Effector memory CD8-positive, alpha-beta T cell (primary cell): ENCODE results near the gene MLLT10.
"Not testable (repeated sequence)": the region's sequence is repeated elsewhere in the genome, so short reads cannot be mapped to it uniquely, and the experiment has no call there.

ENCODE experiments used
- ATAC-seq: fragments of 150-1000 bp; cut with Tn5 transposase; replicated peaks from 2 replicates; pipeline ENCODE4 v1.10.0; 2021; ENCODE audit warnings: mild to moderate bottlenecking, moderate library complexity
- DNase-seq, 3 experiments: peaks; one replicate each; pipeline ENCODE4 v3.0.0; 2021
- H3K27ac Mint-ChIP-seq, 2 donors: one replicate each; pipeline ENCODE4 v1.8.0; 2022; ENCODE audit warnings: mild to moderate bottlenecking in 2 of 2, mixed read lengths in 2 of 2, moderate library complexity in 2 of 2
- H3K27me3 Mint-ChIP-seq, 2 donors: one replicate each; pipeline ENCODE4 v1.8.0; 2022; ENCODE audit warnings: mixed read lengths in 2 of 2
- H3K36me3 Mint-ChIP-seq: one replicate; pipeline ENCODE4 v1.8.0; 2022; ENCODE audit warnings: mild to moderate bottlenecking, moderate library complexity, mixed read lengths; ENCODE audit not compliant: insufficient read depth
- H3K4me1 Mint-ChIP-seq, 2 donors: one replicate each; pipeline ENCODE4 v1.8.0; 2022; ENCODE audit warnings: low read depth in 2 of 2, mixed read lengths in 2 of 2
- H3K4me3 Mint-ChIP-seq, 2 donors: one replicate each; pipeline ENCODE4 v1.8.0; 2022; ENCODE audit warnings: mild to moderate bottlenecking in 2 of 2, mixed read lengths in 2 of 2, moderate library complexity in 2 of 2
- H3K9me3 Mint-ChIP-seq, 2 donors: one replicate each; pipeline ENCODE4 v1.8.0; 2022; ENCODE audit warnings: mixed read lengths in 2 of 2

Gene MLLT10

GRCh38 chr10:21715531-21716195, 181.6 kb downstream of the MLLT10 start:
- H3K9me3 Mint-ChIP-seq: no peaks in the 10 kb centered on the region
- no peak overlapping the region for H3K27ac Mint-ChIP-seq
- DNase-seq (no peak), ATAC-seq (no peak)
- H3K27me3 Mint-ChIP-seq: no peaks in the 10 kb centered on the region
- H3K4me1 Mint-ChIP-seq: peaks cover 4 to 16% of the 10 kb centered on the region in 2 donors
- H3K36me3 Mint-ChIP-seq: peaks cover 40% of the 10 kb centered on the region
- H3K4me3 Mint-ChIP-seq: no peak overlapping the region

GRCh38 chr10:21717437-21718054, 183.5 kb downstream of the MLLT10 start:
- DNase-seq, H3K9me3 Mint-ChIP-seq, H3K4me3 Mint-ChIP-seq, ATAC-seq, H3K27me3 Mint-ChIP-seq: not testable (repeated sequence)
- H3K27ac Mint-ChIP-seq: peak overlapping the region; percentile 9 to 80
- H3K36me3 Mint-ChIP-seq: peaks cover 37% of the 10 kb centered on the region
- H3K4me1 Mint-ChIP-seq: peaks cover 2 to 12% of the 10 kb centered on the region in 2 donors

GRCh38 chr10:21719502-21719901, 185.5 kb downstream of the MLLT10 start:
- no peak overlapping the region for H3K4me3 Mint-ChIP-seq
- H3K9me3 Mint-ChIP-seq: no peaks in the 10 kb centered on the region
- no peak overlapping the region for H3K27ac Mint-ChIP-seq
- peaks cover 32% of the 10 kb centered on the region for H3K36me3 Mint-ChIP-seq
- no peak for ATAC-seq
- no peak for DNase-seq
- no peaks in the 10 kb centered on the region for H3K27me3 Mint-ChIP-seq
- peaks cover 2 to 14% of the 10 kb centered on the region in 2 donors for H3K4me1 Mint-ChIP-seq

GRCh38 chr10:21720090-21720489, 186.1 kb downstream of the MLLT10 start:
- Mint-ChIP-seq H3K27ac (no peak overlapping the region), H3K36me3 (peaks cover 26% of the 10 kb centered on the region), H3K4me3 (no peak overlapping the region), H3K4me1 (peaks cover 5 to 16% of the 10 kb centered on the region in 2 donors), H3K27me3 (no peaks in the 10 kb centered on the region), H3K9me3 (no peaks in the 10 kb centered on the region)
- DNase-seq: no peak
- no peak for ATAC-seq

GRCh38 chr10:21721000-21721665, 187.1 kb downstream of the MLLT10 start:
- no peak for ATAC-seq
- Mint-ChIP-seq H3K9me3 (no peaks in the 10 kb centered on the region), H3K4me1 (peaks cover 5 to 12% of the 10 kb centered on the region in 2 donors), H3K27me3 (no peaks in the 10 kb centered on the region), H3K27ac (no peak overlapping the region), H3K36me3 (peaks cover 18% of the 10 kb centered on the region), H3K4me3 (no peak overlapping the region)
- DNase-seq: no peak

- no peak for ATAC-seq
- DNase-seq: no peak
- peaks cover 5 to 12% of the 10 kb centered on the region in 2 donors for H3K4me1 Mint-ChIP-seq
- no peak overlapping the region for H3K4me3 Mint-ChIP-seq
- no peaks in the 10 kb centered on the region for H3K27me3 Mint-ChIP-seq
- peaks cover 17% of the 10 kb centered on the region for H3K36me3 Mint-ChIP-seq
- no peak overlapping the region for H3K27ac Mint-ChIP-seq
- H3K9me3 Mint-ChIP-seq: no peaks in the 10 kb centered on the region
These were observed 188.2 kb downstream of the MLLT10 start for GRCh38 chr10:21722209-21722608.

GRCh38 chr10:21724020-21724589, 190.1 kb downstream of the MLLT10 start:
- Mint-ChIP-seq H3K4me3 (no peak overlapping the region), H3K9me3 (no peaks in the 10 kb centered on the region), H3K27ac (peak overlapping the region in 1 of 2 donors; percentile 35), H3K36me3 (peaks cover 18% of the 10 kb centered on the region), H3K4me1 (peaks cover 9 to 12% of the 10 kb centered on the region in 2 donors), H3K27me3 (no peaks in the 10 kb centered on the region)
- no peak for DNase-seq
- ATAC-seq: no peak

- peak; percentile 37 to 48 (median 40) for DNase-seq
- Mint-ChIP-seq H3K4me1 (peaks cover 9 to 12% of the 10 kb centered on the region in 2 donors), H3K27ac (peak overlapping the region in 1 of 2 donors; percentile 35), H3K36me3 (peaks cover 23% of the 10 kb centered on the region), H3K27me3 (no peaks in the 10 kb centered on the region), H3K4me3 (no peak overlapping the region), H3K9me3 (no peaks in the 10 kb centered on the region)
- ATAC-seq: peak; percentile 80
These were observed 190.8 kb downstream of the MLLT10 start for GRCh38 chr10:21724687-21725367.

GRCh38 chr10:21726601-21727225, 192.7 kb downstream of the MLLT10 start:
- DNase-seq: no peak
- no peak overlapping the region for H3K4me3 Mint-ChIP-seq
- peak overlapping the region in 1 of 2 donors; percentile 42 for H3K27ac Mint-ChIP-seq
- H3K36me3 Mint-ChIP-seq: peaks cover 27% of the 10 kb centered on the region
- H3K27me3 Mint-ChIP-seq: no peaks in the 10 kb centered on the region
- H3K9me3 Mint-ChIP-seq: no peaks in the 10 kb centered on the region
- no peak for ATAC-seq
- H3K4me1 Mint-ChIP-seq: peaks cover 9 to 12% of the 10 kb centered on the region in 2 donors

- DNase-seq: no peak
- H3K36me3 Mint-ChIP-seq: peaks cover 27% of the 10 kb centered on the region
- H3K27me3 Mint-ChIP-seq: no peaks in the 10 kb centered on the region
- peak overlapping the region in 1 of 2 donors; percentile 42 for H3K27ac Mint-ChIP-seq
- no peaks in the 10 kb centered on the region for H3K9me3 Mint-ChIP-seq
- H3K4me1 Mint-ChIP-seq: peaks cover 9 to 12% of the 10 kb centered on the region in 2 donors
- ATAC-seq: peak; percentile 41
- no peak overlapping the region for H3K4me3 Mint-ChIP-seq
These were observed 193.6 kb downstream of the MLLT10 start for GRCh38 chr10:21727452-21728168.

- DNase-seq: no peak
- H3K4me1 Mint-ChIP-seq: peaks cover 9 to 10% of the 10 kb centered on the region in 2 donors
- no peak for ATAC-seq
- H3K27me3 Mint-ChIP-seq: no peaks in the 10 kb centered on the region
- H3K27ac Mint-ChIP-seq: no peak overlapping the region
- no peak overlapping the region for H3K4me3 Mint-ChIP-seq
- H3K36me3 Mint-ChIP-seq: peaks cover 28% of the 10 kb centered on the region
- H3K9me3 Mint-ChIP-seq: no peaks in the 10 kb centered on the region
These were observed 194.6 kb downstream of the MLLT10 start for GRCh38 chr10:21728618-21729017.

GRCh38 chr10:21732067-21732772, 198.2 kb downstream of the MLLT10 start:
- DNase-seq: peak in 2 of 3 experiments; percentile 9 to 16
- Mint-ChIP-seq H3K4me1 (peaks cover 16 to 17% of the 10 kb centered on the region in 2 donors), H3K36me3 (peaks cover 38% of the 10 kb centered on the region), H3K27ac (peak overlapping the region in 1 of 2 donors; percentile 60), H3K4me3 (no peak overlapping the region), H3K9me3 (no peaks in the 10 kb centered on the region), H3K27me3 (no peaks in the 10 kb centered on the region)
- ATAC-seq: peak; percentile 44
